C4-2B (cell line): ENCODE results near the gene CYFIP2.

ENCODE experiments used
- H3K27ac ChIP-seq: fragments of 450-650 bp; 2 replicates; pipeline ENCODE4 v1.5.1; 2017
- ZFX ChIP-seq: fragments of 450-650 bp; IDR thresholded peaks from 2 replicates; pipeline ENCODE4 v1.6.1; 2017
- TF ChIP-seq, protein P1 (sequence below): fragments of 450-650 bp; conservative IDR thresholded peaks from 2 replicates; pipeline ENCODE4 v1.5.1; 2017; ENCODE audit warnings: mild to moderate bottlenecking

Gene CYFIP2

GRCh38 chr5:157343842-157344790 is 78.2 kb downstream of the CYFIP2 start:
- TF ChIP-seq, protein P1, sequence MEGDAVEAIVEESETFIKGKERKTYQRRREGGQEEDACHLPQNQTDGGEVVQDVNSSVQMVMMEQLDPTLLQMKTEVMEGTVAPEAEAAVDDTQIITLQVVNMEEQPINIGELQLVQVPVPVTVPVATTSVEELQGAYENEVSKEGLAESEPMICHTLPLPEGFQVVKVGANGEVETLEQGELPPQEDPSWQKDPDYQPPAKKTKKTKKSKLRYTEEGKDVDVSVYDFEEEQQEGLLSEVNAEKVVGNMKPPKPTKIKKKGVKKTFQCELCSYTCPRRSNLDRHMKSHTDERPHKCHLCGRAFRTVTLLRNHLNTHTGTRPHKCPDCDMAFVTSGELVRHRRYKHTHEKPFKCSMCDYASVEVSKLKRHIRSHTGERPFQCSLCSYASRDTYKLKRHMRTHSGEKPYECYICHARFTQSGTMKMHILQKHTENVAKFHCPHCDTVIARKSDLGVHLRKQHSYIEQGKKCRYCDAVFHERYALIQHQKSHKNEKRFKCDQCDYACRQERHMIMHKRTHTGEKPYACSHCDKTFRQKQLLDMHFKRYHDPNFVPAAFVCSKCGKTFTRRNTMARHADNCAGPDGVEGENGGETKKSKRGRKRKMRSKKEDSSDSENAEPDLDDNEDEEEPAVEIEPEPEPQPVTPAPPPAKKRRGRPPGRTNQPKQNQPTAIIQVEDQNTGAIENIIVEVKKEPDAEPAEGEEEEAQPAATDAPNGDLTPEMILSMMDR = no peak
- TF ChIP-seq ZFX = no peak
- H3K27ac ChIP-seq = no peak overlapping the region; the same call in 1 of the 2 replicates

DNA sequence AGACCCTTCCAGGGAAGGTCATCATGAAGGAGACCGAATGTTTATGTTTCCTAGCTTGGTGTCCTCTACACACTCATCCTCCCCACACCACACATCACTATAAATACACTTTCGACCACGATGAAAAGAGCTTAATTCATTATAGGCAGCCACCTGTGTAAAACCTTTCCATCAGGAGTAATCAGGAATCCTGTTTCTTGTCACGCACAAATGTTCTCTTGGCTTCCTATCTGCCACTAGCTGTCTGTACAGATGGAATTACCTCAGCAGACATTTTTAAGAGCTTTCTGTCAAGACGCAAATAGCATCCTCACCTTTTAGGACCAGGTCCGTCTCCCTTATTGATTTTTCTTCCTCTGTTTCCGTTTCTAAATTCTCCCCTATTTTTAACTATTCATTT is 79.1 kb downstream of the CYFIP2 start:
- H3K27ac ChIP-seq = no peak overlapping the region
- TF ChIP-seq ZFX = no peak
- TF ChIP-seq, protein P1 = no peak

DNA sequence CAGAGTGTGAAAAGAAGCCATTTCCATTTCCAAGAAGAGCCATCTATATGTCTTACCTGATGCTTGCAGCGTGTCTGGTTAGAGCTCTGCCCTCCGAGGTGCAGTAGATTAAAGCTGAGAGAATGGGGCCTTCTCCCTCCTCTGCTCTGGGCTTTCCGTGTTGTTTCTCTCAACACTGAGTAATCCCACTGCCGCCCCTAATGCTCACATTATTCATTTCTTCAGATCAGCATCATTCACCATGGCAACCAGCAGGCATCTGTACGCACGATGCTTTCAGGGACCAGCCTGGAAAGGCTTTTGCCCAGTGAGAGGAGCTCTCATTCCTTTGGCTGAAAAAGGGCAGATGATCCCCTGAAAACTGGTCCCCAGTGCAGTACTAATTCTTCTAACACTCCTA is 79.6 kb downstream of the CYFIP2 start:
- no peak overlapping the region for H3K27ac ChIP-seq
- TF ChIP-seq ZFX = no peak
- TF ChIP-seq, protein P1 = no peak

DNA sequence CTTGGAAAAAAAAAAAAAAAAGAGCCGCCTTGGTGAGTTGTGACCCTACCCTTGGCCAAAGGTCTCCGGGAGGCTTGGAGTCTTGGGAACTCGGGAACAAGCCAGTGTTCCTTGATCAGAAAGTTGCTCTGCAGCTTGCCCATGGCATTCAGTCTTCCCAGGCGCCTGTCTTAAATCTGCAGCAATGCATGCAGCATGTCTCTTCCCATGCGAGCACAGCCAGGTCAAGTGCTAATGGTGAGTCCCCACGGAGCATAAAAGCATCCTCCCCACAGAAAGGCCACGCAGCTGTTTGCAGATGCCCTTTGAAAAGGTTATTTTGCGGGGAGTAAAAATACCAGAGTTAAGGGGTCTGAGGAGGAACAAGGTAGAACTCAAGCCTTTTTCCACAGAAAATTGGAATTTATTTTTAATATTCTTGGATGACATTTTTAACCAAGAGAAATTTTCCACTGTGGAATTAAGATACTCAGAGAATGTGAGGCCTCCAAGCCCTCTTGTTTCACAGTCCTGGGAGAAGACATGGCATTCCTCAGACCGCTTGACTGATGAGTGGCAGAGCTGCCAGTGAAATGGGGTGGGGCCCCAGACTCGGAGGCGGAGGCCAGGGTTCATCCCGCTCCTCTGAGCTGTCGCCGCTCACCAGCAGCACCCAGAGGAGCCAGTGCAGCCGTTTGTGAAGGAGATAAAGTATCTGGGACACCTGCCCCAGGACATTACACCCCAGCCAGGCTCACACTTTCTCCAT is 81.6 kb downstream of the CYFIP2 start:
- no peak for TF ChIP-seq ZFX
- TF ChIP-seq, protein P1 = no peak
- H3K27ac ChIP-seq = no peak overlapping the region

DNA sequence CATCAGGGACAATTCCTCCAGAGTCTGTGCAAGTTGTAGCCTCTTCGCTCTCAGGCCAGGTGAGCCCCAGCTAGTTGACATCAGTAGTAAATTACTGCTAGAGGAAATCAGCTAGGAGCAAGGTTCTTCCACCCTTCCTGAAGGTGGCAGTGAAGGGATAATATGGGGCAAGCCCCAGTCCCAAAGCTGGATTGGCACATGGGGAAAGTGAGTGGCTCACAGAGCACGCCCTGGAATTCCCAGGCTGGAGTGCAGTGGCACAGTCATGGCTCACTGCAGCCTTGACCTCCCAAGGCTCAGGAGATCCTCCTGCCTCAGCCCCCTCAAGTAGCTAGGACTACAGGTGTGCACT is 82.1 kb downstream of the CYFIP2 start:
- no peak overlapping the region for H3K27ac ChIP-seq
- TF ChIP-seq ZFX = no peak
- TF ChIP-seq, protein P1 = no peak

DNA sequence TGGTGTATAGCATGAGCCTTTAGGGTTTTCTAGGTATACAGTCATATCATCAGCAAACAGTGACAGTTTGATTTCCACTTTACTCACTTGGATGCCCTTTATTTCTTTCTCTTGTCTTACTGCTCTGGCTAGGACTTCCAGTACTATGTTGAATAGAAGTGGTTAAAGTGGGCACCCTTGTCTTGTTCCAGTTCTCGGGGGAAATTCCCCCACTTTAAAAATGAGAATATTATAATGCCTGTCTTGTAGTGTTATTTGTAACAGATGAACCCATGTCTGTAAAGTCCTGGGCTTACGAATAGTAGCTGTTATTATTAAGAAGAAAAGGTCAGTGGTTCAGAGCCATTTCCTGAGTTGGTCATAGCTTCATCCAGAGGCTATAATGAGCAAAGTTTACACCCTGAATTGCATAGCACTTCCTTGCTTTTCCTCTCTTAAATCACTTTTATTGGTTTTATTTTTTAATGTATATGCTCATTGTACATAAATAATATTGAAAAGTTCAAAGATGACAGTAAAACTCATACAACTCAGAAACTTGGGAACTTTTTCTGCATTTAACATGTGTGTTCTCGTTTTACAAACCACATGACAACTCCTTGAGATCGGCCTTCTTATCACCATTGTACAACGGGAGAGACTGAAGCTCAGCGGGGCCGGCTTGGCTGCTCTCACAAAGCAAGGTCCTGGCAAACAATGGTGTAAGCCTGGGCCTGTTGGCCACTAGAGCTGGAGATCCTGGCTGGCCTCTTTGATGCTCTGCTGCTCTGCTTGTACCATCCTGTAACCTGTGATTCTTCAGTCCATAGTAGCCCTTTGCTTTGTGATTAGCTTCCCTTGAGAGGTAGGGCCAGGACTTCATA is 85.2 kb downstream of the CYFIP2 start:
- H3K27ac ChIP-seq = no peak overlapping the region
- no peak for TF ChIP-seq ZFX
- TF ChIP-seq, protein P1 = no peak
